ENCODE measurements around the gene CST9L.

GRCh38 chr20:23537030-23537429 lies 31.3 kb downstream of the CST9L start:
- TF ChIP-seq POLR2AphosphoS5 (IDR thresholded peaks at IDR 0.05; ENCODE audit: low read depth, low read length) = no peak
- no peak for TF ChIP-seq SPI1 (IDR thresholded peaks at IDR 0.05; ENCODE audit: low read depth, low read length)

Measured in GM12891 (cell line).